T follicular helper cell (primary cell): ENCODE data around the gene TGIF1.

Experiments used
- DNase-seq: peaks from one replicate; pipeline ENCODE4 v3.0.0-alpha.2; 2020; ENCODE audit warnings: low read depth

TGIF1 gene

GRCh38 chr18:3482258-3482657 is 32.3 kb downstream of the TGIF1 start:
- no peak for DNase-seq

- DNase-seq: no peak
These were observed 35.5 kb downstream of the TGIF1 start for GRCh38 chr18:3485153-3486149.

DNA sequence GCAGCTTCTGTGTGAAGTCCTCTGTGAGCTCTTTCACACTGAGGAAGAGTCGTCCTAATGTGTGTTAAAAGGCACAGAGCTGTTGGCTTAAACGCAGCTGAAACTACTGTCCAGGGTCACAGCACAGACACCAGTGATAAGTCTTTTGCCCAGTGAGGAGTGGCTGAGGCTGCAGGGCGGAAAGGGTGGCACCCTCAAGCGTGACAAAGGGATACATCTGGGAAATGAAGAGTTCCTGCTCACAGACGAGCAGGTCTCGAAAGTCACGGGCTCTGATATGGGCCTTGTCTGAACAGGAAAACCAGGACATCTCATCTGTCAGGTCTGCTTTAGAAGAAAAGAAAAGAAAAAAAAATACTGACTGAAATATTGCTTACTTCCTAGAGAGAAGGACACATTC is 36.5 kb downstream of the TGIF1 start:
- no peak for DNase-seq

DNA sequence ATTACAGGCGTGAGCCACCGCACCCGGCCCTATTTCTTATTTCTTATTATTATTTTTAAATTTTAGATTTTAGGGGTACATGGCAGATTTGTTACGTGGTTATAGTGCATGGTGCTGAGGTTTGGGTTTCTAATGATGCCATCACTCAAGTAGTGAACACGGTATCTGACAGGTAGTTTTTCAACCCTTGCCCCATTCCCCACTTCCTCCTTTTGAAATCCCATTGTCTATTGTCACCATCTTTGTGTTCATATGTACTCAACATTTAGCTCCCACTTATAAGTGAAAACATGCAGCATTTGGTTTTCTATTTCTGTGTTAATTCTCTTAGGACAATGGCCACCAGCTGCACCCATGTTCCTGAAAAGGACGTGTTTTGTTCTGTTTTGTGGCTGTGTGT is 39.5 kb downstream of the TGIF1 start:
- no peak for DNase-seq

DNA sequence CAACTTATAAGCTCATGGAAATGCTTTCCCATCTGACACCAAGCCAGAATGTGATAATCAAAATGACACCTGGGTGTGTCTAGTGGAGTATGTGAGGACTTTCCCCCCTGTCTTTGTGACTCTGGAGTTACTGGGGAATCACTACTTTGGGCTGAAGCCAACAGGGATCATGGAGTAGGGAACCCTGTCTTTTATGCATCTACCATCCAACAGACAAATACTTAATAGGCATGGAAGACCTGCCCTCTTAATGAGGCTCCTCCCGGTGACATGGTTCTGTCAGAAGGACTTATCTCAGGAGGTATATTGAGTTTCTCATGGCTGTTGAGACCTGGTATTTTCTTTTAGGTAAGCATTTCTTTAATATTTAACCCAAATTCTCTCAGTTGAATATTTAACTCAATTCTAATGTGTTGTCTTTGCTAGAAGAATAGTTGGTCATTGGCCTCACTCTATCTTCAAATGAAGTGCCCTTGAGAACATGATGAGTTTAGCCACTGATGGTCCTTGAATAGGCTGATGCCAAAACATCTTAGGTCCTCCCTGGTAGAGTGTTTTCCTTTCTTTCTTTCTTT is 42.1 kb downstream of the TGIF1 start:
- no peak for DNase-seq

DNA sequence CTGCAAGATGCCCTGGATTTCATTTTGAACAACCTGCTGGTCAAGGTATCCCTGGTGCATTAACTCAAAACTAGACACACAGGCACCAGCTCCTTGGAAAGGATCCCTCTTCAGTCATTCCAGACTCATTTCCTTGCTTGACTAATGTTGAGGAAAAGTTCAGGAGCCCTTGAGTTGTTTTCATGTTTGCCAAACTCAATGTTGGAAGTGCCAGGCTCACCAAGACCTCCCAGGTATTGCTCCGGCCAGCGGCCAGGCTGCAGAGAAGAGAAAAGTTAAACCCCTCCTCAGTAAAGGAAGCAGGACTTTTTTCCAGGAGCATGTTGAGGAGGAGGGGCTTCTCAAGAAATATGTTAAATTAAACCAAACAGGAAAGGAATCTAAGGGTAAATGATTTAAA is 42.7 kb downstream of the TGIF1 start:
- DNase-seq: no peak

- DNase-seq: no peak
These were observed 43.7 kb downstream of the TGIF1 start for GRCh38 chr18:3493501-3494244.

GRCh38 chr18:3494245-3494526 is 44.2 kb downstream of the TGIF1 start:
- no peak for DNase-seq

DNA sequence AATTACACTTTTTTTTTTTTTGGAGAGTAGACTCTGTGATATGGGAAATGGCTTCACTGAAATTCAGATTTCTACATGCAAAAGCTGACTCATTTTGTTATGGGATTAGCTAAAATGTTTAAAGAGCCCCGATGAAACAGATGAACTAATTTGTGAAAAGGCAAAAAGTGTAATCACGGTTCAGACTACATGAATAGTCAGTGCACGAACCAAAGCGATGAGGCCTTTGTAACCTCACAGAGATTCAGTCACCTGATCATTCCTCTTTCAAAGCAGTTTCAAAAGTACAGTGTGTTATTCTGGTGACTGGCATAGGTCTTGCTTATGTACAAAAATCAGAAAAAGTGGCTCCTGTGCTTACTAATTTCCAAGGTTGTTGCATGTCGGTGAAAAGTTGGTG is 44.6 kb downstream of the TGIF1 start:
- DNase-seq: no peak

DNA sequence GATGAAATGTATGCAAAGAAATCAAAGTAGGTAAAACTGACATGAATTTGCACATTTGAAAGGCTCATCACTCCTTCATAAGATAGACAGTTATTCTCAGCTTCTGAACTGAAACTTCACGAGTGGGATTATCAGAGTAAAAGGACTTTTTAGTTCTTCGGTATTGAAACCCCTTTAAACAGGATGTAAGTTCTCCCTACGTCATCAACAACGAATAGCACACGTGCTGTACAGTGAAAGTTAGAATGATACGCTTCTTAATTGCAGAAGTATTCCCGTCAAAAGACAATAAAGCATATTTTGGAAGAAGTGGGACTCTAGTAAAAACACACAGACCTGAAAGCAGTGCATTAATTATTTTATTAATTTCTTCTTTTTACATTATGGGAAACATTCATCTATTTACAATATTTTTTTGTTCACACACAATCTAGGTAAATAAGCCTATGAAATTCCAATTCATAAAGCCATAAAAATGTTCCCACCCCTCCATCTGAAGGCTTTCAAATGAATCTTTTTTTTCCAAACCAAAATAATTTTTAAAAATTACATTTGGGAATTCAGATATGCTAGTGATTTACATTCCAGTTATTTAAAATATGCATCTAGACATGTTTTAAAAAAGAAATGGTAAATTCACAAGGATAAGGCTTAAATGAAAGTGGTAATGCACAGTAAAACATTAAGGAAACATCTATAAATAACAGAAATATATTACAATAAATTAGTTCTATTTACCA is 45.9 kb downstream of the TGIF1 start:
- no peak for DNase-seq

- no peak for DNase-seq
These were observed 48.9 kb downstream of the TGIF1 start for GRCh38 chr18:3498698-3499471.

DNA sequence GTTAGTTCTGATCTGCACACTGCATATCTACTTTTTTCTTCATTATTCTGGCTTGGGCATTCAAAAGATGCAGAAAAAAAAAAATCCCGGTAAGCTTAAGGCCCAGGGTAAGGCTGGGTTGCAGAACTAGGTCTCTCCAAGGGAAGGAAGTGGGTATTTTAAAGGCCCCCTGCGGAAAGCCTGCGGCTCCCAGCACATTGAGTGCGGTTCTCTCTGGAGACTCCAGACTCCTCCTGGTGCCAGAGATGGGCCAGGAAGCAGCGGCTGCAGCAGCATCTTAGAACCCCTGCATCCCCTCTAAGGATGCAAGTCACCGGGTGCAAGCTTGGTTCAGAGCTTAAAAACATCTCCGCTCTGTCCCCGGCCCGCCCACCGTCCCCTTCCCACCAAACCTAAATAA is 49.5 kb downstream of the TGIF1 start:
- no peak for DNase-seq

DNA sequence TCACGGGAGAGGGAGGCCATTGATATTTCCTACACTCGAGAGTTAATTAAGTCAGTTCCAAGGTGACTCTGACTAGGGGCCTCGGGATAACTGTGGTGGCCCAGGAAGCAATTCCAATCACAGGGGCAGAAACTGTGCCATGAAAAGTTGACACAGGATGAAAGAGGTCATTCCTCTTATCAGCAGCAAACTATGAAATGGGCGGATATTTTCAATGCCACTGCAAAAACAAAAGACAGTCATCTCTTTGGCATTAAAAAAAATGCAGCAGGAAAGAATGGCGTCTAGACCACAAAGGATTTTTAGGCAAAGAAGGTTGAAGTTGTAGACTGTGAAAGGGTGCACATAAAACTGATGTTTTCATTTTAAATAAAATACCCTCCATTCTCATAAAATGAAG is 50.0 kb downstream of the TGIF1 start:
- no peak for DNase-seq

- DNase-seq: no peak
These were observed 52.7 kb downstream of the TGIF1 start for GRCh38 chr18:3502650-3503049.

GRCh38 chr18:3504637-3505036 is 54.7 kb downstream of the TGIF1 start:
- DNase-seq: no peak

DNA sequence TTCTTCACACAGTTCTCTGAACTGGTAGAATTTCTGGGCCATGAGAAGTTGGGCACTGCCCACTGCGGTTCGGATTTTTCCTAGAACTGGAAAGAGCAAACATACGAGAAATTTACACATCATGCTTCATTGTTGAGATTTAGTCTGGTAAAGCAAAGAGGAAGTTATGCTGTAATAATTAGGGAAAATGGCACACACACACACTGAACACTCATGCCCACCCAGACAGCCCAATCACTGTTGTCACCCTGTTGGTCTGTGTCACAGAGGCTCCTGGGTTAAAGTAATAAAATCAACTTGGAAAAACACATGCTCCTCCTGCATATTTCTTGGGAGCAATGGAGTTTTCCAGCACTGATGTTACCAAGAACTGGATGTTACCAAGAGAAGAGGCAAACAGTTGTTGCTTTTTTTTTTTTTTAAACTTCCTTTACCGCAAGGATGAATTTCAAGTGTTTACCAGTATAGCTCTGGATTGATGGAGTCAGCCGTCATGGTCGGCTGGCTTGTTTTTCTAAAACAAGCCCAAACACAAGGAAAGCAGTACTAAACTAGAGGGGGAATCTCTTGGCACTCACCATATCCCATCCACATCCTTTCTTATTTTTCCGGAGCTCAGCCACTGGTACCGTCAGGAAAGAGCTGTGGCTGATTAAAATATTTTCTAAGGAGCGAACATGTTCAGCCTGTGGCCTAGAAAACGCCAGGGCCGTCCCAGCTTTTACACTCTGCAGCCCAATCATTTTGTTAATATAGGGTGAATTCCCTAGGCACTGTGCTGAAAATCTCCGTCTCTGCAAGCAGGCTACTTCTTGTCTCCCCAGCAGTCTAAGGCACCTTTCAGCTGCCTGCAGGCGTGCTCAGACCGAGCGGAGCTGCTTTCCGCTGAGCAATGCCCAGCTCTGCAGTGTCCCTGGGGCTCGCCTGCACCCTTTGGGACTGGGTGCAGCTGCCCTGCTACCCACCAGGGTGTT is 58.9 kb downstream of the TGIF1 start:
- no peak for DNase-seq
